HepG2 (cell line): ENCODE data around the gene HRC. TPM values are rescaled to one million over a fixed set of nuclear protein-coding genes. Genes with fewer than 3 reads are reported as not detected.
A peak's percentile ranks its signal among the peaks of the same experiment; 100 is the strongest.

ENCODE experiments used
- CREM ChIP-seq, 2 experiments: sonication (generic) in 1 of 2; formaldehyde crosslinking in 1 of 2; IDR thresholded peaks; 2 replicates each; pipeline versions ENCODE4 v1.4.0 to v1.6.1; 2016 to 2020; ENCODE audit warnings: antibody characterized with exemption in 1 of 2, mild to moderate bottlenecking in 1 of 2, missing genetic modification reagents in 1 of 2
- DMAP1 ChIP-seq: IDR thresholded peaks from 2 replicates; pipeline ENCODE4 v1.6.1; 2016
- IKZF4 ChIP-seq: sonication (generic); formaldehyde crosslinking; IDR thresholded peaks from 2 replicates; pipeline ENCODE4 v1.5.1; 2020; ENCODE audit warnings: borderline replicate concordance, mild to moderate bottlenecking, low read depth, missing genetic modification reagents; ENCODE audit errors: not compliant biosample characterization
- KDM3A ChIP-seq: IDR thresholded peaks from 2 replicates; pipeline ENCODE4 v1.6.1; 2018; ENCODE audit warnings: low read depth, missing compliant biosample characterization
- MED13 ChIP-seq: sonication (generic); formaldehyde crosslinking; IDR thresholded peaks from 2 replicates; pipeline ENCODE4 v1.5.0; 2020; ENCODE audit warnings: missing genetic modification reagents
- NBN ChIP-seq: fragments of 450-650 bp; conservative IDR thresholded peaks from 2 replicates; pipeline ENCODE4 v1.6.1; 2017
- NR3C1 ChIP-seq: sonication (generic); formaldehyde crosslinking; IDR thresholded peaks from 2 replicates; pipeline ENCODE4 v1.4.0; 2020; ENCODE audit warnings: missing genetic modification reagents
- PAX8 ChIP-seq: sonication (generic); formaldehyde crosslinking; IDR thresholded peaks from 2 replicates; pipeline ENCODE4 v1.8.0; 2022; ENCODE audit warnings: mild to moderate bottlenecking, missing genetic modification reagents, borderline replicate concordance
- PPARG ChIP-seq: conservative IDR thresholded peaks from 2 replicates; pipeline ENCODE4 v1.6.1; 2016; ENCODE audit warnings: missing biosample characterization, missing genetic modification reagents
- SOX5 ChIP-seq: IDR thresholded peaks from 2 replicates; pipeline ENCODE4 v1.6.1; 2016; ENCODE audit warnings: borderline replicate concordance
- SP2 ChIP-seq: sonication (generic); formaldehyde crosslinking; IDR thresholded peaks from 2 replicates; pipeline ENCODE4 v1.5.1; 2020; ENCODE audit warnings: mild to moderate bottlenecking, missing genetic modification reagents
- SRF ChIP-seq: IDR thresholded peaks from 2 replicates; pipeline ENCODE4 v1.6.1; 2011; ENCODE audit warnings: mild to moderate bottlenecking, low read depth, low read length, moderate library complexity
- SRSF9 ChIP-seq: fragments of 200-400 bp; formaldehyde crosslinking; IDR thresholded peaks from 2 replicates; pipeline ENCODE4 v1.6.1; 2018; ENCODE audit warnings: borderline replicate concordance, mild to moderate bottlenecking, low read depth, low read length; ENCODE audit not compliant: insufficient read depth, poor library complexity, severe bottlenecking
- SRY ChIP-seq: sonication (generic); formaldehyde crosslinking; IDR thresholded peaks from 2 replicates; pipeline ENCODE4 v1.8.0; 2022; ENCODE audit warnings: mild to moderate bottlenecking, missing genetic modification reagents
- TAF15 ChIP-seq: fragments of 200-400 bp; formaldehyde crosslinking; IDR thresholded peaks from one replicate; pipeline ENCODE4 v1.6.1; 2018; ENCODE audit warnings: mild to moderate bottlenecking, low read depth, low read length; ENCODE audit not compliant: poor library complexity, severe bottlenecking
- TFDP1 ChIP-seq: IDR thresholded peaks from 2 replicates; pipeline ENCODE4 v1.6.1; 2016; ENCODE audit warnings: missing compliant biosample characterization, missing genetic modification reagents, borderline replicate concordance
- U2AF2 ChIP-seq: fragments of 200-400 bp; formaldehyde crosslinking; IDR thresholded peaks from 2 replicates; pipeline ENCODE4 v1.6.1; 2017; ENCODE audit warnings: low read depth, mild to moderate bottlenecking, low read length
- ZNF138 ChIP-seq: sonication (generic); formaldehyde crosslinking; IDR thresholded peaks from 2 replicates; pipeline ENCODE4 v1.5.0; 2020; ENCODE audit warnings: mild to moderate bottlenecking, low read depth, missing genetic modification reagents
- ZNF317 ChIP-seq: sonication (generic); formaldehyde crosslinking; IDR thresholded peaks from 2 replicates; pipeline ENCODE4 v1.5.0; 2020; ENCODE audit warnings: mild to moderate bottlenecking, missing genetic modification reagents
- ZNF333 ChIP-seq: sonication (generic); formaldehyde crosslinking; IDR thresholded peaks from 2 replicates; pipeline ENCODE4 v1.4.0; 2020; ENCODE audit warnings: mild to moderate bottlenecking, missing genetic modification reagents, borderline replicate concordance
- ZNF563 ChIP-seq: sonication (generic); formaldehyde crosslinking; IDR thresholded peaks from 2 replicates; pipeline ENCODE4 v1.8.0; 2022; ENCODE audit warnings: mild to moderate bottlenecking, moderate library complexity, missing genetic modification reagents
- ZNF598 ChIP-seq: sonication (generic); formaldehyde crosslinking; IDR thresholded peaks from 2 replicates; pipeline ENCODE4 v1.5.1; 2020; ENCODE audit warnings: mild to moderate bottlenecking, missing genetic modification reagents, borderline replicate concordance
- ZNF704 ChIP-seq: sonication (generic); formaldehyde crosslinking; IDR thresholded peaks from 2 replicates; pipeline ENCODE4 v1.8.1; 2023; ENCODE audit warnings: mild to moderate bottlenecking, inconsistent platforms, moderate library complexity, missing genetic modification reagents, borderline replicate concordance
- ZNF777 ChIP-seq: sonication (generic); formaldehyde crosslinking; IDR thresholded peaks from 2 replicates; pipeline ENCODE4 v1.4.0; 2020; ENCODE audit warnings: missing genetic modification reagents
- ZSCAN20 ChIP-seq: sonication (generic); formaldehyde crosslinking; IDR thresholded peaks from 2 replicates; pipeline ENCODE4 v1.4.0; 2020; ENCODE audit warnings: missing genetic modification reagents, mild to moderate bottlenecking, borderline replicate concordance
- polyA plus RNA-seq, 8 experiments: library from polyadenylated mRNA; depleted of rRNA in 3 of 8; stranded (reverse) in 7 of 8; unstranded in 1 of 8; fragments of >200 nt; fragmentation: Illumina TruSeq in 4 of 8; extraction: Trizol in 4 of 8; gene quantifications; 2 replicates each; pipeline versions ENCODE4 v1.2.1 to v1.2.3, GENCODE V29; 2011 to 2016; ENCODE audit warnings: low read depth in 4 of 8, missing spikeins in 1 of 8, mixed read lengths in 1 of 8; ENCODE audit not compliant: insufficient read depth in 1 of 8
- total RNA-seq, 5 experiments: library from RNA; depleted of rRNA; stranded (reverse); fragments of >200 nt; fragmentation: Illumina TruSeq; extraction: Trizol; gene quantifications; 2 replicates each; pipeline ENCODE4 v1.2.3, GENCODE V29; 2016; ENCODE audit warnings: low read depth in 1 of 5
- TF ChIP-seq, protein P1 (sequence below): sonication (generic); formaldehyde crosslinking; IDR thresholded peaks from 2 replicates; pipeline ENCODE4 v1.5.1; 2020; ENCODE audit warnings: mild to moderate bottlenecking, moderate library complexity, missing genetic modification reagents

HRC gene
- total and polyA plus RNA-seq, 2 of the 13 experiments (the other 11 are each of a cell fraction or from before 2014, with no cell fraction given) = 3.6 to 15.4 TPM

GRCh38 chr19:49118565-49119410 is 36.4 kb downstream of the HRC start, which contains the start of gene C19orf73 (continued):
- TF ChIP-seq SOX5 = peak; percentile 23; the same call in 1 of the 2 replicates
- peak; percentile 78; the same call in 1 of the 2 replicates for TF ChIP-seq ZNF704
- no peak for TF ChIP-seq U2AF2
- no peak for TF ChIP-seq IKZF4
- no peak for TF ChIP-seq SRF
- TF ChIP-seq KDM3A (CRISPR knock-in tag) = peak; percentile 54; the same call in 1 of the 2 replicates
- no peak for TF ChIP-seq ZNF598 (CRISPR knock-in tag)
- TF ChIP-seq CREM (IDR thresholded peaks at IDR 0.05) = no peak
- no peak for TF ChIP-seq CREM (CRISPR knock-in tag; IDR thresholded peaks at IDR 0.05)
- peak; percentile 58; the same call in 1 of the 2 replicates for TF ChIP-seq SRY (CRISPR knock-in tag)
- TF ChIP-seq, protein P1, sequence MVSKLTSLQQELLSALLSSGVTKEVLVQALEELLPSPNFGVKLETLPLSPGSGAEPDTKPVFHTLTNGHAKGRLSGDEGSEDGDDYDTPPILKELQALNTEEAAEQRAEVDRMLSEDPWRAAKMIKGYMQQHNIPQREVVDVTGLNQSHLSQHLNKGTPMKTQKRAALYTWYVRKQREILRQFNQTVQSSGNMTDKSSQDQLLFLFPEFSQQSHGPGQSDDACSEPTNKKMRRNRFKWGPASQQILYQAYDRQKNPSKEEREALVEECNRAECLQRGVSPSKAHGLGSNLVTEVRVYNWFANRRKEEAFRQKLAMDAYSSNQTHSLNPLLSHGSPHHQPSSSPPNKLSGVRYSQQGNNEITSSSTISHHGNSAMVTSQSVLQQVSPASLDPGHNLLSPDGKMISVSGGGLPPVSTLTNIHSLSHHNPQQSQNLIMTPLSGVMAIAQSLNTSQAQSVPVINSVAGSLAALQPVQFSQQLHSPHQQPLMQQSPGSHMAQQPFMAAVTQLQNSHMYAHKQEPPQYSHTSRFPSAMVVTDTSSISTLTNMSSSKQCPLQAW (CRISPR knock-in tag) = peak; percentile 66; the same call in 1 of the 2 replicates
- TF ChIP-seq NR3C1 (CRISPR knock-in tag) = no peak
- no peak for TF ChIP-seq PAX8 (CRISPR knock-in tag)
- peak; percentile 38; the same call in 1 of the 2 replicates for TF ChIP-seq ZNF777 (CRISPR knock-in tag)
- no peak for TF ChIP-seq TAF15
- peak; percentile 88 for TF ChIP-seq ZNF563 (CRISPR knock-in tag)
- no peak for TF ChIP-seq SRSF9
- no peak for TF ChIP-seq ZNF317
- TF ChIP-seq MED13 (CRISPR knock-in tag) = 0 out of 2 replicates have a peak, but pooled peaks have one; percentile 47
- TF ChIP-seq ZNF138 (CRISPR knock-in tag) = peak; percentile 50; the same call in 1 of the 2 replicates
- peak; percentile 94; the same call in 1 of the 2 replicates for TF ChIP-seq TFDP1 (CRISPR knock-in tag)
- TF ChIP-seq ZSCAN20 = peak; percentile 82; the same call in 1 of the 2 replicates
- TF ChIP-seq SP2 (CRISPR knock-in tag) = peak; percentile 92
- no peak for TF ChIP-seq ZNF333 (CRISPR knock-in tag)
- TF ChIP-seq DMAP1 (CRISPR knock-in tag) = peak; percentile 65; the same call in 1 of the 2 replicates
- TF ChIP-seq PPARG = peak; percentile 49; the same call in 1 of the 2 replicates
- TF ChIP-seq NBN = no peak
